ENCODE results near the gene CUTA. TPM values are rescaled to one million over a fixed set of nuclear protein-coding genes. Genes with fewer than 3 reads are reported as not detected.

CUTA gene
- total RNA-seq, 2 donors from 2014 or later: 106 to 156 TPM

GRCh38 chr6:33431880-33432541 is 14.1 kb upstream of the CUTA start:
- Mint-ChIP-seq H3K4me1 (ENCODE audit: low read depth in 2 of 2) (peaks cover 54 to 59% of the 10 kb centered on the region in 2 donors), H3K9me3 (no peaks in the 10 kb centered on the region), H3K4me3 (peak overlapping the region; percentile 24), H3K36me3 (no peaks in the 10 kb centered on the region), H3K27me3 (no peaks in the 10 kb centered on the region), H3K27ac (peak overlapping the region; percentile 7 to 9)
- ATAC-seq (no peak), DNase-seq (ENCODE audit: low spot score) (no peak)

- Mint-ChIP-seq H3K27me3 (no peaks in the 10 kb centered on the region), H3K27ac (peak overlapping the region; percentile 81 to 89), H3K36me3 (no peaks in the 10 kb centered on the region), H3K4me1 (ENCODE audit: low read depth in 2 of 2) (peaks cover 59 to 65% of the 10 kb centered on the region in 2 donors), H3K9me3 (no peaks in the 10 kb centered on the region), H3K4me3 (peak overlapping the region; percentile 94)
- DNase-seq (ENCODE audit: low spot score) (peak; percentile 86), ATAC-seq (peak; percentile 82 to 87)
These were observed 13.3 kb upstream of the CUTA start for GRCh38 chr6:33430991-33431879.

- peaks cover 63 to 70% of the 10 kb centered on the region in 2 donors for H3K4me1 Mint-ChIP-seq (ENCODE audit: low read depth in 2 of 2)
- no peaks in the 10 kb centered on the region for H3K9me3 Mint-ChIP-seq
- H3K4me3 Mint-ChIP-seq: peak overlapping the region; percentile 94
- no peaks in the 10 kb centered on the region for H3K27me3 Mint-ChIP-seq
- peak overlapping the region; percentile 81 to 89 for H3K27ac Mint-ChIP-seq
- ATAC-seq (no peak), DNase-seq (ENCODE audit: low spot score) (no peak)
- no peaks in the 10 kb centered on the region for H3K36me3 Mint-ChIP-seq
These were observed 12.4 kb upstream of the CUTA start for GRCh38 chr6:33430334-33430733.

GRCh38 chr6:33429750-33430052 is 11.8 kb upstream of the CUTA start:
- Mint-ChIP-seq H3K27ac (peak overlapping the region; percentile 81 to 89), H3K9me3 (no peaks in the 10 kb centered on the region), H3K4me1 (ENCODE audit: low read depth in 2 of 2) (peaks cover 70 to 76% of the 10 kb centered on the region in 2 donors), H3K36me3 (no peaks in the 10 kb centered on the region), H3K27me3 (no peaks in the 10 kb centered on the region), H3K4me3 (peak overlapping the region; percentile 94)
- DNase-seq (ENCODE audit: low spot score) (no peak), ATAC-seq (no peak)

GRCh38 chr6:33428966-33429749 is 11.3 kb upstream of the CUTA start:
- peak overlapping the region; percentile 81 to 89 for H3K27ac Mint-ChIP-seq
- peak overlapping the region; percentile 94 for H3K4me3 Mint-ChIP-seq
- DNase-seq (ENCODE audit: low spot score) (no peak), ATAC-seq (no peak)
- H3K27me3 Mint-ChIP-seq: no peaks in the 10 kb centered on the region
- no peaks in the 10 kb centered on the region for H3K9me3 Mint-ChIP-seq
- H3K36me3 Mint-ChIP-seq: peaks cover 5% of the 10 kb centered on the region
- H3K4me1 Mint-ChIP-seq (ENCODE audit: low read depth in 2 of 2): peaks cover 74 to 81% of the 10 kb centered on the region in 2 donors

GRCh38 chr6:33428224-33428965 is 10.5 kb upstream of the CUTA start:
- DNase-seq (ENCODE audit: low spot score): no peak
- Mint-ChIP-seq H3K36me3 (peaks cover 8% of the 10 kb centered on the region), H3K4me3 (peak overlapping the region; percentile 94), H3K27ac (peak overlapping the region; percentile 81 to 89), H3K9me3 (no peaks in the 10 kb centered on the region), H3K27me3 (no peaks in the 10 kb centered on the region), H3K4me1 (ENCODE audit: low read depth in 2 of 2) (peaks cover 76 to 83% of the 10 kb centered on the region in 2 donors)
- ATAC-seq: no peak

GRCh38 chr6:33427585-33428223 is 9.8 kb upstream of the CUTA start:
- peak overlapping the region; percentile 96 for H3K4me3 Mint-ChIP-seq
- H3K36me3 Mint-ChIP-seq: peaks cover 8% of the 10 kb centered on the region
- no peaks in the 10 kb centered on the region for H3K27me3 Mint-ChIP-seq
- peak overlapping the region; percentile 85 to 94 for H3K27ac Mint-ChIP-seq
- peak; percentile 27 to 60 for ATAC-seq
- no peaks in the 10 kb centered on the region for H3K9me3 Mint-ChIP-seq
- peaks cover 76 to 81% of the 10 kb centered on the region in 2 donors for H3K4me1 Mint-ChIP-seq (ENCODE audit: low read depth in 2 of 2)
- DNase-seq (ENCODE audit: low spot score): peak; percentile 71

GRCh38 chr6:33426590-33427511 is 8.9 kb upstream of the CUTA start:
- Mint-ChIP-seq H3K9me3 (no peaks in the 10 kb centered on the region), H3K27ac (peak overlapping the region; percentile 85 to 94), H3K27me3 (no peaks in the 10 kb centered on the region), H3K4me3 (peak overlapping the region; percentile 96), H3K36me3 (peaks cover 8% of the 10 kb centered on the region), H3K4me1 (ENCODE audit: low read depth in 2 of 2) (peaks cover 68 to 73% of the 10 kb centered on the region in 2 donors)
- ATAC-seq: no peak
- DNase-seq (ENCODE audit: low spot score): no peak

- H3K9me3 Mint-ChIP-seq: no peaks in the 10 kb centered on the region
- no peaks in the 10 kb centered on the region for H3K27me3 Mint-ChIP-seq
- peaks cover 8% of the 10 kb centered on the region for H3K36me3 Mint-ChIP-seq
These were observed 8.0 kb upstream of the CUTA start for GRCh38 chr6:33425668-33426577.

GRCh38 chr6:33424855-33425667 is 7.2 kb upstream of the CUTA start:
- ATAC-seq (no peak), DNase-seq (ENCODE audit: low spot score) (no peak)
- Mint-ChIP-seq H3K27me3 (no peaks in the 10 kb centered on the region), H3K27ac (peak overlapping the region; percentile 85 to 94), H3K4me1 (ENCODE audit: low read depth in 2 of 2) (peaks cover 66 to 70% of the 10 kb centered on the region in 2 donors), H3K36me3 (peaks cover 8% of the 10 kb centered on the region), H3K4me3 (peak overlapping the region; percentile 96), H3K9me3 (no peaks in the 10 kb centered on the region)

More at GRCh38 chr6:33425668-33426577, 8.0 kb upstream of the CUTA start:
- Mint-ChIP-seq H3K4me1 (ENCODE audit: low read depth in 2 of 2) (peaks cover 71 to 77% of the 10 kb centered on the region in 2 donors), H3K27ac (peak overlapping the region; percentile 85 to 94), H3K4me3 (peak overlapping the region; percentile 96)
- DNase-seq (ENCODE audit: low spot score) (peak; percentile 86), ATAC-seq (peak; percentile 81 to 82)

All from natural killer cell treated with Interleukin-12 subunit alpha and Interleukin-12 subunit beta and Interleukin-15 and Interleukin-18, amount 100 ng/mL, for 72 hours (primary cell).